Right cardiac atrium (tissue), 5 donors: ENCODE data around the gene NBPF11. TPM values are rescaled to one million over a fixed set of nuclear protein-coding genes. Genes with fewer than 3 reads are reported as not detected.
"Not testable (repeated sequence)": the region's sequence is repeated elsewhere in the genome, so short reads cannot be mapped to it uniquely, and the experiment has no call there.

ENCODE experiments used
- ATAC-seq, 2 donors: fragments of 200-7000 bp; cut with Tn5 transposase; one replicate each; pipeline versions ENCODE4 v1.8.0 to v1.9.1; 2020; ENCODE audit warnings: moderate library complexity in 2 of 2, mild to moderate bottlenecking in 1 of 2
- DNase-seq, 3 donors: peaks; one replicate each; pipeline ENCODE4 v3.0.0-alpha.2; 2020
- H3K27ac ChIP-seq: one replicate; pipeline ENCODE4 v1.5.1; 2013; ENCODE audit warnings: mild to moderate bottlenecking, low read length, control low read depth, moderate library complexity
- H3K27me3 ChIP-seq: one replicate; pipeline ENCODE4 v1.6.1; 2013; ENCODE audit not compliant: control insufficient read depth, insufficient read depth
- H3K4me1 ChIP-seq: one replicate; pipeline ENCODE4 v1.6.1; 2013; ENCODE audit warnings: low read length; ENCODE audit not compliant: control insufficient read depth, insufficient read depth
- H3K4me3 ChIP-seq: one replicate; pipeline ENCODE4 v1.5.1; 2013; ENCODE audit warnings: low read length, control low read depth
- H3K9me3 ChIP-seq: one replicate; pipeline ENCODE4 v1.6.1; 2013; ENCODE audit warnings: low read length; ENCODE audit not compliant: control insufficient read depth
- WGBS: extraction: QIAGEN DNeasy Blood & Tissue Kit; methylation state at CpG from one replicate; pipeline ENCODE4 v1.1.7; 2013; 5-methylcytosine and 5-hydroxymethylcytosine counted together
- intact Hi-C, 4 donors: fragments of 100-400 bp; cut with DNase I; formaldehyde crosslinking; loops; one replicate each; pipeline versions ENCODE4 v1.11.0 to v1.14.0; 2022 to 2023
- long read RNA-seq, 4 donors: library from polyadenylated mRNA; unstranded; transcript quantifications; one replicate each; pipeline ENCODE4 v2.0.0, GENCODE V29; 2020 to 2021
- polyA plus RNA-seq: library from polyadenylated mRNA; stranded (reverse); fragments of 200-250 nt; gene quantifications from one replicate; pipeline ENCODE4 v1.2.3, GENCODE V29; 2013
- total RNA-seq, 4 donors: library from RNA; stranded (reverse); fragmentation: NEBNext Ultra II Directional; extraction: Animal tissue kit (Norgen Biotek cat#: 25700); gene quantifications; one replicate each; pipeline ENCODE4 v1.2.1, GENCODE V29; 2021
- donor health status: healthy with polysubstance abuse.
- donor health status: DM: no; HTN: yes; CAD: no.
- donor health status: DM: no; HTN: no; CAD: no.
- donor health status: DM: no; HTN: yes; CAD: no; lungs with severe emphysema.
- donor health status: DM: yes; HTN: yes; CAD: no.

The NBPF11 gene
- 1 to 10 TPM; 4.1 to 5.1 (median 4.2) TPM for total RNA-seq
- 3.2 TPM for polyA plus RNA-seq
- long read RNA-seq, donor 1, partial matches to known transcripts = 1 of 7 reads
- long read RNA-seq, donor 1, other reads (novel, unspliced or antisense) = 6 of 7 reads
- long read RNA-seq, donor 2, partial matches to known transcripts = 0 of 3 reads
- long read RNA-seq, donor 2, other reads (novel, unspliced or antisense) = 3 of 3 reads
- long read RNA-seq, donor 3, partial matches to known transcripts = 4 of 8 reads
- long read RNA-seq, donor 3, other reads (novel, unspliced or antisense) = 4 of 8 reads
- long read RNA-seq, donor 4, partial matches to known transcripts = 1 of 2 reads
- long read RNA-seq, donor 4, other reads (novel, unspliced or antisense) = 1 of 2 reads

DNA sequence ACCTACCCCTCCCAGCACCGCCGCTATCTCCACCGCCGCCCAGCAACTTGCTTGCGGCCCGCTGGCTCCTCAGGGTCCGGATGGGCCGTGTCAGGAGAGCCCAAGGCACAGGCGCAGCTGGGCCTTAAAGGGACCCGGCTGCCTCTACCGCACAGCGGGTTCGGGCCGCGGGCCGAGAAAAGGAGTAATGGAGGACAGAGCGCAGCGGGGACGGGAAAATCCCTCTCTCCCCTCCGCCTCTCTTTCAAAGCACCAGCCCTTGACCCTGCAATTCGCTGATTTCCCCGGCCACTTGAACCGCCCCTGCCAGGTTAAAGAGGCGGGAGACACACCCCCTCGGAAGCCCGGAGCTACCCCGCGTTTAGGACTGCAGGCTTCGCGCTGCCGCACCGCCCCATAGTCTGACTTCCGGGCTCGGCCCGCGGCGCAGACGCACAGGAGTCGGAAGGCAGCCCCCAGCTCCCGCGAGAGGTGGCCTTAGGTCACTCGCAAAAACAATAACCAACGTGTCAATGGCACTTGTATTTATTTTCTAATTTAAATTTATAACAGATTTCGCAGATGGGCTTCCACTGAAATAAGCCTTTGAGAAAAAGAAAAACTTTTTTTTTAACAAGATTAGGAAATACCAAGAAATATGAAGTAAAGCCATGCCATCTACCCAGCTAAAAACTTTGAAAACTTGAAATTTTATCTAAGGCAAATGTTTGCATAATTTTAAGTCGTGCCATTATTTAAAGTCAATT lies at the start of gene NBPF11:
Gene NBPF11 (minus strand): TSS at position 371 of the 746 bp plus-strand sequence. CDS start 25,278 bp downstream, outside the sequence.
- H3K27me3 ChIP-seq, H3K9me3 ChIP-seq, intact Hi-C loops, H3K4me1 ChIP-seq: not testable (repeated sequence)
- WGBS = under 1% methylated on average over 45 of the region's 45 CpGs
- H3K4me3 ChIP-seq = peak within 1 kb of the TSS; percentile 89
- ATAC-seq (peak; percentile 99), DNase-seq (peak; percentile 87 to 94 (median 93))
- peak within 1 kb of the TSS; percentile 72 for H3K27ac ChIP-seq

GRCh38 chr1:148197396-148197795 lies 45.3 kb upstream of the NBPF11 start:
- intact Hi-C loops, H3K4me1 ChIP-seq, H3K4me3 ChIP-seq, H3K9me3 ChIP-seq, DNase-seq, H3K27ac ChIP-seq, H3K27me3 ChIP-seq: not testable (repeated sequence)
- no CpG with 5 or more reads among the region's 3 CpGs for WGBS
- ATAC-seq = peak in 1 of 2 donors; percentile 50

DNA sequence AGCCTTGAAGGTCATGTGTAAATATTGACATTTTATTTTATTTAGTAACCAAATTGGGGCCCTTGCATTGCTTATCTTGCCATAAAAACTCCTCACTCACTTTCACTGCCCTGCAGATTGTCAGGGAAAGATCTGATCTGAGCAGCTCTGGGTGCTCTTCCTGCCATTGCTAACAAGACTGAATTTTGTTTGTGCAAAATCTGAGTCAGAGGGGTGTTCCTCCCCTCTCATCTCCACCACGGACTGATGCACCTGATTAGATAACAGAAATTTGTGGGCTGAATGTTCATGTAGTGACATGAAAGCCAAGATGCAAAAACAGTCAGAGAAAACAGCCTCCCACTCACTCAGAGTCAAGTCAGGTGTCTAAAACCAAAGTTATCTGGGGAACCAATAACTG lies 44.9 kb upstream of the NBPF11 start:
- H3K4me3 ChIP-seq, DNase-seq, H3K4me1 ChIP-seq, intact Hi-C loops, H3K9me3 ChIP-seq, H3K27me3 ChIP-seq, ATAC-seq, H3K27ac ChIP-seq: not testable (repeated sequence)
- no CpG with 5 or more reads among the region's 1 CpG for WGBS

- peak in 1 of 2 donors; percentile 47 for ATAC-seq
- intact Hi-C loops = not testable (repeated sequence)
- 73% methylated on average over 1 of the region's 2 CpGs for WGBS
These were observed 43.0 kb upstream of the NBPF11 start for GRCh38 chr1:148195115-148195514.

DNA sequence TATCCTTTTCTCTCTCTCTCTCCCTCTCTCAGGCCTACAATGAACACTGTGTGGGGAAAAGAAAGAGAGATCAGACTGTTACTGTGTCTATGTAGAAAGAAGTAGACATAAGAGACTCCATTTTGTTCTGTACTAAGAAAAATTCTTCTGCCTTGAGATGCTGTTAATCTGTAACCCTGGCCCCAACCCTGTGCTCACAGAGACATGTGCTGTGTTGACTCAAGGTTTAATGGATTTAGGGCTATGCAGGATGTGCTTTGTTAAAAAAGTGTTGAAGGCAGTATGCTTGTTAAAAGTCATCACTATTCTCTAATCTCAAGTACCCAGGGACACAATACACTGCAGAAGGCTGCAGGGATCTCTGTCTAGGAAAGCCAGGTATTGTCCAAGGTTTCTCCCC lies 36.7 kb upstream of the NBPF11 start:
- H3K4me1 ChIP-seq, ATAC-seq, DNase-seq, H3K27me3 ChIP-seq, H3K4me3 ChIP-seq, H3K9me3 ChIP-seq, intact Hi-C loops, H3K27ac ChIP-seq: not testable (repeated sequence)

More at GRCh38 chr1:148195115-148195514, 43.0 kb upstream of the NBPF11 start:
- not testable (repeated sequence) for H3K4me1 ChIP-seq, H3K9me3 ChIP-seq, H3K27me3 ChIP-seq, H3K27ac ChIP-seq, DNase-seq, H3K4me3 ChIP-seq

DNA sequence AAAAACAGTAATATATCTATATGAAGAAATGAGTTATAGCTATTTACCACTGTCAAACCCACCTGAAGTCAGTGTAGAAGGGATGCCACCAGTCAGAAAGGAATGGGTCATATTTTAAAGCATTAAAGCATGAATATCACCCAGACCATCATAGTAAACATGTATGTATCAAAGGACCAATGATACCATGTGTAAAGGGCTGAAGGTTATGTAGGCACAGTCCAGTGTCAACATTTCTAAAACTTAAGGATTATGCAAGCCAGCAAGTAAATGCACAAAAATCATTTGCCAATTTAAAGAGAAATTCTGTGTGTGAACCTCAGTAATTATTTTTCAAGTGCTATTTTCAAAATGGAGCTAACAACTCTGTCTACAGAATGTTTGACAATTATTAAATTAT lies 26.6 kb upstream of the NBPF11 start:
- ATAC-seq, H3K27me3 ChIP-seq, H3K27ac ChIP-seq, H3K9me3 ChIP-seq, DNase-seq, H3K4me3 ChIP-seq, H3K4me1 ChIP-seq, intact Hi-C loops: not testable (repeated sequence)

DNA sequence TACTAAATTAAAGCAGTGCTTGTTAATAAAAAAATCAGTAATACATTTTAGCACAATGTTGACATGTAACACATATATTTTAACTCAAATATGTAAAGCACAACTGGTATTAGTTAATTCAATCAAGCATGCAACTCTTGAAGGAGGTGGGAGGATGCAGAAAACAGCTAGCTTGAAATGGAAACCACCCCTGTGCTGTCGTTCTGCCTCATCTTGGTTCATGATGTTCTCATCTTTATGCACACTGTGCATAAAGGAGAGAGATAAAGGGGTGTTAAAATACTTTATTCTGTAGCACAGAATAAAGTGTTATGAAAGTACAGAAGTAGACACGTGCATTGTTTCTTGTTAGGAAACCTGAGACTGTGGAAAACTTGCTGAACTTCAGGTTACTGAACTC lies 23.3 kb upstream of the NBPF11 start:
- H3K27ac ChIP-seq, ATAC-seq, H3K9me3 ChIP-seq, H3K4me1 ChIP-seq, intact Hi-C loops, H3K4me3 ChIP-seq, H3K27me3 ChIP-seq, DNase-seq: not testable (repeated sequence)
- WGBS = 69% methylated on average over 2 of the region's 2 CpGs

- H3K27me3 ChIP-seq, H3K4me1 ChIP-seq, ATAC-seq, H3K9me3 ChIP-seq, intact Hi-C loops, H3K4me3 ChIP-seq, H3K27ac ChIP-seq: not testable (repeated sequence)
- peak in 1 of 3 donors; percentile 12 for DNase-seq
These were observed 19.9 kb upstream of the NBPF11 start for GRCh38 chr1:148171995-148172394.

GRCh38 chr1:148166558-148167492 lies 14.7 kb upstream of the NBPF11 start:
- H3K9me3 ChIP-seq = no peaks in the 10 kb centered on the region
- H3K27ac ChIP-seq = no peak overlapping the region
- ATAC-seq (no peak), DNase-seq (no peak)
- no peak overlapping the region for H3K4me3 ChIP-seq
- no peaks in the 10 kb centered on the region for H3K4me1 ChIP-seq
- WGBS = 66% methylated on average over 4 of the region's 4 CpGs
- H3K27me3 ChIP-seq = no peaks in the 10 kb centered on the region
- intact Hi-C loops = no loop called here

DNA sequence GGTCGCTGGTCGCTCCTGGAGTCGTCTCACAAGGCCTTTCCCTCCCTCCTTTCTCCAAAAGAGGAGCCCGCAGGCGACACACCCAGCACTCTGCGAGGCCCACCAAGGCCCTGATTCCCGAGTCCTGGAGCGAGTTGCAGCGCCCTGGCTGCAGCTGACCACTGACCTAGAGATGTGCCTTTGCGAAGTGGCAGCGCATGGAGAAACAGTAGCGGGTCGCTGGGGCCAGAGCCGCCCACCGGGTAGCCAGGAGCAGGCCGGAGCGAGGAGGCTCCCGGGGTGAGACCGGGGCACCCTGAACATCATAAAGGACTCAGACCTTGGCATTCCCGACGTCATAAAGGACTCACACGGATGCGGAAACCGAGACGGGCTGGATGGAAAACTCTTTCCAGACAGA lies 10.3 kb upstream of the NBPF11 start:
- Histone ChIP-seq H3K4me1 (no peaks in the 10 kb centered on the region), H3K9me3 (no peaks in the 10 kb centered on the region), H3K27ac (no peak overlapping the region), H3K4me3 (no peak overlapping the region), H3K27me3 (no peaks in the 10 kb centered on the region)
- intact Hi-C loops = no loop called here
- ATAC-seq (no peak), DNase-seq (peak in 1 of 3 donors; percentile 37)
- WGBS = 88% methylated on average over 25 of the region's 25 CpGs
